NCI-H1694 (cell line): ENCODE results near the gene GNPDA2.
A peak's percentile ranks its signal among the peaks of the same experiment; 100 is the strongest.
"Not testable (repeated sequence)": the region's sequence is repeated elsewhere in the genome, so short reads cannot be mapped to it uniquely, and the experiment has no call there.

Experiments used
- DNase-seq: peaks from one replicate; lab custom pipeline; 2025; lab: John Stamatoyannopoulos, UW

Gene GNPDA2

GRCh38 chr4:44726038-44726871 lies at the start of gene GNPDA2:
Gene GNPDA2, minus strand, starts transcription at chr4:44726556. Its CDS starts 4,349 bp downstream, at chr4:44722207.
- DNase-seq = peak; percentile 69

- DNase-seq = no peak
Measured at GRCh38 chr4:44772340-44772739, 46.0 kb upstream of the GNPDA2 start.

- no peak for DNase-seq
Measured at GRCh38 chr4:44771789-44772188, 45.4 kb upstream of the GNPDA2 start.

- no peak for DNase-seq
Measured at GRCh38 chr4:44766453-44766852, 40.1 kb upstream of the GNPDA2 start.

- DNase-seq = no peak
Measured at GRCh38 chr4:44765116-44765515, 38.8 kb upstream of the GNPDA2 start.

GRCh38 chr4:44761306-44761705 lies 35.0 kb upstream of the GNPDA2 start:
- DNase-seq = no peak

GRCh38 chr4:44760142-44760898 lies 34.0 kb upstream of the GNPDA2 start:
- DNase-seq = peak; percentile 26

GRCh38 chr4:44756559-44756958 lies 30.2 kb upstream of the GNPDA2 start:
- DNase-seq = no peak

- no peak for DNase-seq
Measured at GRCh38 chr4:44740201-44740600, 13.8 kb upstream of the GNPDA2 start.

GRCh38 chr4:44738615-44739014 lies 12.3 kb upstream of the GNPDA2 start:
- peak; percentile 26 for DNase-seq

GRCh38 chr4:44736900-44737299 lies 10.5 kb upstream of the GNPDA2 start:
- DNase-seq = no peak

GRCh38 chr4:44728694-44729093 lies 2.3 kb upstream of the GNPDA2 start:
- not testable (repeated sequence) for DNase-seq

- DNase-seq = no peak
Measured at GRCh38 chr4:44727471-44727870, 1.1 kb upstream of the GNPDA2 start.

- DNase-seq = no peak
Measured at GRCh38 chr4:44725726-44726037, 674 bp downstream of the GNPDA2 start.

GRCh38 chr4:44725166-44725565 lies 1.2 kb downstream of the GNPDA2 start:
- DNase-seq = no peak

GRCh38 chr4:44722001-44722400 lies 4.4 kb downstream of the GNPDA2 start:
- DNase-seq = no peak

- DNase-seq = no peak
Measured at GRCh38 chr4:44720371-44720770, 6.0 kb downstream of the GNPDA2 start.

- no peak for DNase-seq
Measured at GRCh38 chr4:44716597-44716996, 9.8 kb downstream of the GNPDA2 start.

GRCh38 chr4:44713125-44713524 lies 13.2 kb downstream of the GNPDA2 start:
- DNase-seq = no peak

GRCh38 chr4:44704673-44705072 lies 21.7 kb downstream of the GNPDA2 start:
- no peak for DNase-seq

- no peak for DNase-seq
Measured at GRCh38 chr4:44701037-44701436, 25.3 kb downstream of the GNPDA2 start.

- no peak for DNase-seq
Measured at GRCh38 chr4:44700427-44700826, 25.9 kb downstream of the GNPDA2 start.

GRCh38 chr4:44684648-44685047 lies 41.7 kb downstream of the GNPDA2 start:
- no peak for DNase-seq
